ENCODE measurements around the gene RAB27B.

The RAB27B gene

GRCh38 chr18:54787616-54788015 lies 40.7 kb upstream of the RAB27B start:
- TF ChIP-seq CTCF (IDR thresholded peaks at IDR 0.05; ENCODE audit: control insufficient read depth, extremely low read depth, insufficient read depth), result no peak
- DNase-seq (ENCODE audit: low read depth), result no peak
- H3K4me3 ChIP-seq (ENCODE audit: low read depth, low read length), result no peak overlapping the region

GRCh38 chr18:54790109-54790508 lies 38.2 kb upstream of the RAB27B start:
- no peak for DNase-seq (ENCODE audit: low read depth)
- no peak overlapping the region for H3K4me3 ChIP-seq (ENCODE audit: low read depth, low read length)

GRCh38 chr18:54791657-54792056 lies 36.6 kb upstream of the RAB27B start:
- no peak for DNase-seq (ENCODE audit: low read depth)
- TF ChIP-seq CTCF (IDR thresholded peaks at IDR 0.05; ENCODE audit: control insufficient read depth, extremely low read depth, insufficient read depth), result no peak
- H3K4me3 ChIP-seq (ENCODE audit: low read depth, low read length), result no peak overlapping the region

More at GRCh38 chr18:54790109-54790508, 38.2 kb upstream of the RAB27B start:
- no peak for TF ChIP-seq CTCF (IDR thresholded peaks at IDR 0.05; ENCODE audit: control insufficient read depth, extremely low read depth, insufficient read depth)

- no peak overlapping the region for H3K4me3 ChIP-seq (ENCODE audit: low read depth, low read length)
- TF ChIP-seq CTCF (IDR thresholded peaks at IDR 0.05; ENCODE audit: control insufficient read depth, extremely low read depth, insufficient read depth), result no peak
- no peak for DNase-seq (ENCODE audit: low read depth)
These were observed 36.2 kb upstream of the RAB27B start for GRCh38 chr18:54792079-54792478.

GRCh38 chr18:54794823-54795222 lies 33.5 kb upstream of the RAB27B start:
- no peak for TF ChIP-seq CTCF (IDR thresholded peaks at IDR 0.05; ENCODE audit: control insufficient read depth, extremely low read depth, insufficient read depth)
- H3K4me3 ChIP-seq (ENCODE audit: low read depth, low read length), result no peak overlapping the region
- DNase-seq (ENCODE audit: low read depth), result no peak

GRCh38 chr18:54798186-54798585 lies 30.1 kb upstream of the RAB27B start:
- no peak overlapping the region for H3K4me3 ChIP-seq (ENCODE audit: low read depth, low read length)
- DNase-seq (ENCODE audit: low read depth), result no peak
- TF ChIP-seq CTCF (IDR thresholded peaks at IDR 0.05; ENCODE audit: control insufficient read depth, extremely low read depth, insufficient read depth), result no peak

- DNase-seq (ENCODE audit: low read depth), result no peak
- no peak for TF ChIP-seq CTCF (IDR thresholded peaks at IDR 0.05; ENCODE audit: control insufficient read depth, extremely low read depth, insufficient read depth)
- H3K4me3 ChIP-seq (ENCODE audit: low read depth, low read length), result no peak overlapping the region
These were observed 26.9 kb upstream of the RAB27B start for GRCh38 chr18:54801374-54801773.
